Measurements from ENCODE around the gene LRATD1. TPM values are rescaled to one million over a fixed set of nuclear protein-coding genes. Genes with fewer than 3 reads are reported as not detected.

Gene LRATD1
- total RNA-seq = 3.0 and 3.6 TPM in 2 replicates
- long read RNA-seq = 0 reads

GRCh38 chr2:14632133-14632936 is at the start of gene LRATD1:
TSS of gene LRATD1 (plus strand) at chr2:14632717. CDS start at chr2:14633980, 1,263 bp downstream.
- TF ChIP-seq, protein P1, sequence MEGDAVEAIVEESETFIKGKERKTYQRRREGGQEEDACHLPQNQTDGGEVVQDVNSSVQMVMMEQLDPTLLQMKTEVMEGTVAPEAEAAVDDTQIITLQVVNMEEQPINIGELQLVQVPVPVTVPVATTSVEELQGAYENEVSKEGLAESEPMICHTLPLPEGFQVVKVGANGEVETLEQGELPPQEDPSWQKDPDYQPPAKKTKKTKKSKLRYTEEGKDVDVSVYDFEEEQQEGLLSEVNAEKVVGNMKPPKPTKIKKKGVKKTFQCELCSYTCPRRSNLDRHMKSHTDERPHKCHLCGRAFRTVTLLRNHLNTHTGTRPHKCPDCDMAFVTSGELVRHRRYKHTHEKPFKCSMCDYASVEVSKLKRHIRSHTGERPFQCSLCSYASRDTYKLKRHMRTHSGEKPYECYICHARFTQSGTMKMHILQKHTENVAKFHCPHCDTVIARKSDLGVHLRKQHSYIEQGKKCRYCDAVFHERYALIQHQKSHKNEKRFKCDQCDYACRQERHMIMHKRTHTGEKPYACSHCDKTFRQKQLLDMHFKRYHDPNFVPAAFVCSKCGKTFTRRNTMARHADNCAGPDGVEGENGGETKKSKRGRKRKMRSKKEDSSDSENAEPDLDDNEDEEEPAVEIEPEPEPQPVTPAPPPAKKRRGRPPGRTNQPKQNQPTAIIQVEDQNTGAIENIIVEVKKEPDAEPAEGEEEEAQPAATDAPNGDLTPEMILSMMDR (conservative IDR thresholded peaks at IDR 0.05) = no peak
- Mint-ChIP-seq H3K4me1 (peaks cover 14% of the 10 kb centered on the region), H3K27ac (ENCODE audit: unreplicated experiment) (no peak within 1 kb of the TSS), H3K9me3 (no peaks in the 10 kb centered on the region), H3K27me3 (ENCODE audit: low read depth) (peaks cover 94% of the 10 kb centered on the region), H3K36me3 (ENCODE audit: low read depth) (no peaks in the 10 kb centered on the region), H3K4me3 (peak within 1 kb of the TSS; percentile 93)
- DNase-seq (ENCODE audit: low read depth, low spot score) = peak; percentile 82

DNA sequence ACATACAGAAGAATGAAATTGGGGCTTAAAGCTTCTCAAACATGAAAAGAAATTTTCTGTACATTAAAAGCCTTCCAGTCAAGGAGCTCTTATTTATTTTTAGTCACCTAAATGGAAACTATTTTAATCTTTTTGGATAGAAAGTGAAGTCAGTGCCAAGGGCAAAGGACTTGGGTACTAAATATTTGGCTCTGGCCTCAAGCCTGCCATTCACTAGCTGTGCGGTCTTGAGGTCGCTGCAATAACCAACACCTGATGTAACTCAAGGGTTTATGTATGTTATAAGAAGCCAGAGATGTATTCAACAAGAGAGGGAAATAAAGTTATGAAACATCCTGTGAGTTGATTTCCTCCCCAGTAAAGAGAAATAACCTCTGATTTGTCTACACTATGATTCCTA is 49.5 kb upstream of the LRATD1 start:
- no peak for DNase-seq (ENCODE audit: low read depth, low spot score)
- Mint-ChIP-seq H3K9me3 (no peaks in the 10 kb centered on the region), H3K4me3 (no peak overlapping the region), H3K27ac (ENCODE audit: unreplicated experiment) (no peak overlapping the region), H3K36me3 (ENCODE audit: low read depth) (no peaks in the 10 kb centered on the region), H3K4me1 (no peaks in the 10 kb centered on the region), H3K27me3 (ENCODE audit: low read depth) (no peaks in the 10 kb centered on the region)
- TF ChIP-seq, protein P1 (conservative IDR thresholded peaks at IDR 0.05) = no peak

DNA sequence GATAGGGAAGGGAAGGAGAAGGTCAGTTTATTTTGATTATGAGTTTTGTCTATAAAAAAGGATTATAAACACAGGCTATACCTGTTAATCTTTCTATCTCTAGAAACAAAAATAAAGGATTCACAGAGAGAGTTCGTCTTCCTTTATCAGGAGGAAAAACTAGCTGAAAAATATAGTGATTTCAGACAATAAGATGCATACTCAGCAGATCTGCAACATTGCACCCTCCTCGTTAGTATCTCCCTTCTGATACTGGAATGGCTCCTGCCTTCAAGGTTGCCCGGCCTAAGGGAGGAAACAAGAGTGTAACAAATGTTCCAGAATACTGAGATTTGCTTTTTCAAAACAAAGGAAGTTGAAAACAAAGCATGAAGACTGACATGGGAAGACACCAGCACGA is 48.7 kb upstream of the LRATD1 start:
- no peak for DNase-seq (ENCODE audit: low read depth, low spot score)
- Mint-ChIP-seq H3K9me3 (no peaks in the 10 kb centered on the region), H3K4me3 (no peak overlapping the region), H3K36me3 (ENCODE audit: low read depth) (no peaks in the 10 kb centered on the region), H3K27me3 (ENCODE audit: low read depth) (no peaks in the 10 kb centered on the region), H3K4me1 (no peaks in the 10 kb centered on the region), H3K27ac (ENCODE audit: unreplicated experiment) (no peak overlapping the region)
- TF ChIP-seq, protein P1 (conservative IDR thresholded peaks at IDR 0.05) = no peak

GRCh38 chr2:14587119-14587518 is 45.4 kb upstream of the LRATD1 start:
- no peak overlapping the region for H3K27ac Mint-ChIP-seq (ENCODE audit: unreplicated experiment)
- no peak overlapping the region for H3K4me3 Mint-ChIP-seq
- TF ChIP-seq, protein P1 (conservative IDR thresholded peaks at IDR 0.05) = no peak
- no peaks in the 10 kb centered on the region for H3K36me3 Mint-ChIP-seq (ENCODE audit: low read depth)
- H3K4me1 Mint-ChIP-seq = no peaks in the 10 kb centered on the region
- H3K27me3 Mint-ChIP-seq (ENCODE audit: low read depth) = no peaks in the 10 kb centered on the region
- DNase-seq (ENCODE audit: low read depth, low spot score) = no peak
- H3K9me3 Mint-ChIP-seq = no peaks in the 10 kb centered on the region

GRCh38 chr2:14601156-14601770 is 31.3 kb upstream of the LRATD1 start:
- no peaks in the 10 kb centered on the region for H3K9me3 Mint-ChIP-seq
- no peak overlapping the region for H3K27ac Mint-ChIP-seq (ENCODE audit: unreplicated experiment)
- no peaks in the 10 kb centered on the region for H3K36me3 Mint-ChIP-seq (ENCODE audit: low read depth)
- DNase-seq (ENCODE audit: low read depth, low spot score) = no peak
- TF ChIP-seq, protein P1 (conservative IDR thresholded peaks at IDR 0.05) = no peak
- no peak overlapping the region for H3K4me3 Mint-ChIP-seq
- H3K4me1 Mint-ChIP-seq = no peaks in the 10 kb centered on the region
- H3K27me3 Mint-ChIP-seq (ENCODE audit: low read depth) = no peaks in the 10 kb centered on the region

Data from neural crest cell (in vitro differentiated cells).